ENCODE measurements around the gene PRKAG2.

GRCh38 chr7:151706277-151707104, 170.4 kb downstream of the PRKAG2 start:
- TF ChIP-seq EZH2 (IDR thresholded peaks at IDR 0.05; ENCODE audit: borderline replicate concordance, low read length) = no peak
- TF ChIP-seq, protein P1, sequence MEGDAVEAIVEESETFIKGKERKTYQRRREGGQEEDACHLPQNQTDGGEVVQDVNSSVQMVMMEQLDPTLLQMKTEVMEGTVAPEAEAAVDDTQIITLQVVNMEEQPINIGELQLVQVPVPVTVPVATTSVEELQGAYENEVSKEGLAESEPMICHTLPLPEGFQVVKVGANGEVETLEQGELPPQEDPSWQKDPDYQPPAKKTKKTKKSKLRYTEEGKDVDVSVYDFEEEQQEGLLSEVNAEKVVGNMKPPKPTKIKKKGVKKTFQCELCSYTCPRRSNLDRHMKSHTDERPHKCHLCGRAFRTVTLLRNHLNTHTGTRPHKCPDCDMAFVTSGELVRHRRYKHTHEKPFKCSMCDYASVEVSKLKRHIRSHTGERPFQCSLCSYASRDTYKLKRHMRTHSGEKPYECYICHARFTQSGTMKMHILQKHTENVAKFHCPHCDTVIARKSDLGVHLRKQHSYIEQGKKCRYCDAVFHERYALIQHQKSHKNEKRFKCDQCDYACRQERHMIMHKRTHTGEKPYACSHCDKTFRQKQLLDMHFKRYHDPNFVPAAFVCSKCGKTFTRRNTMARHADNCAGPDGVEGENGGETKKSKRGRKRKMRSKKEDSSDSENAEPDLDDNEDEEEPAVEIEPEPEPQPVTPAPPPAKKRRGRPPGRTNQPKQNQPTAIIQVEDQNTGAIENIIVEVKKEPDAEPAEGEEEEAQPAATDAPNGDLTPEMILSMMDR (IDR thresholded peaks at IDR 0.05; ENCODE audit: low read length) = no peak

Measured in OCI-LY1 (cell line).